Omental fat pad (tissue), 4 donors: ENCODE data around the gene TAS2R50. TPM values are rescaled to one million over a fixed set of nuclear protein-coding genes. Genes with fewer than 3 reads are reported as not detected.

ENCODE experiments used
- ATAC-seq: fragments of 150-250 bp; one replicate; pipeline ENCODE4 v1.9.1; 2016; ENCODE audit warnings: mild to moderate bottlenecking, moderate library complexity; ENCODE audit not compliant: low FRiP score
- DNase-seq: peaks from one replicate; pipeline ENCODE4 v3.0.0-alpha.2; 2019; ENCODE audit warnings: low spot score
- total RNA-seq, 4 donors: library from RNA; depleted of rRNA; stranded (reverse); fragments of >200 nt; gene quantifications; one replicate each; pipeline ENCODE4 v1.1.0, GENCODE V29; 2016
- TF ChIP-seq, protein P1 (sequence below), 3 donors: fragments of 450-650 bp; IDR thresholded peaks; one replicate each; pipeline ENCODE4 v1.5.1; 2016 to 2017; ENCODE audit warnings: antibody characterized with exemption in 3 of 3, mild to moderate bottlenecking in 3 of 3, moderate library complexity in 2 of 3

TAS2R50 gene
- total RNA-seq, 4 donors from 2014 or later: 2.0 to 12.1 (median 3.8) TPM

DNA sequence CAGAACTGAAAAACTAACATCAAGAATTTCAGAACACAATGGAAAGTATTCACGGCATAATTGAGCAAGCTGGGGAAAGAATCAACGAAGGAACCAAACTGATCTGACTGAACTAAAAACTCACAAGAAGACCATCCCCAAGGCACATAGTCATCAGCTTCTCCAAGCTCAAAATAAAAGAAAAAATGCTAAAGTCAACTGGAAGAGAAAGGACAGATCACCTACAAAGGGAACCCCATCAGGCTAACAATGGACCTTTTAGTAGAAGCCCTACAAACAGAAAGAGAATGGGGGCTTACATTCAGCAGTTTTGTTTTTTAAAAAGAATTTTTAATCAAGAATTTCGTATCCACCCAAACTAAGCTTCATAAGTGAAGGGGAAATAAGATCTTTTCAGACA is 11.7 kb downstream of the TAS2R50 start:
- ATAC-seq (no peak), DNase-seq (no peak)
- TF ChIP-seq, protein P1, sequence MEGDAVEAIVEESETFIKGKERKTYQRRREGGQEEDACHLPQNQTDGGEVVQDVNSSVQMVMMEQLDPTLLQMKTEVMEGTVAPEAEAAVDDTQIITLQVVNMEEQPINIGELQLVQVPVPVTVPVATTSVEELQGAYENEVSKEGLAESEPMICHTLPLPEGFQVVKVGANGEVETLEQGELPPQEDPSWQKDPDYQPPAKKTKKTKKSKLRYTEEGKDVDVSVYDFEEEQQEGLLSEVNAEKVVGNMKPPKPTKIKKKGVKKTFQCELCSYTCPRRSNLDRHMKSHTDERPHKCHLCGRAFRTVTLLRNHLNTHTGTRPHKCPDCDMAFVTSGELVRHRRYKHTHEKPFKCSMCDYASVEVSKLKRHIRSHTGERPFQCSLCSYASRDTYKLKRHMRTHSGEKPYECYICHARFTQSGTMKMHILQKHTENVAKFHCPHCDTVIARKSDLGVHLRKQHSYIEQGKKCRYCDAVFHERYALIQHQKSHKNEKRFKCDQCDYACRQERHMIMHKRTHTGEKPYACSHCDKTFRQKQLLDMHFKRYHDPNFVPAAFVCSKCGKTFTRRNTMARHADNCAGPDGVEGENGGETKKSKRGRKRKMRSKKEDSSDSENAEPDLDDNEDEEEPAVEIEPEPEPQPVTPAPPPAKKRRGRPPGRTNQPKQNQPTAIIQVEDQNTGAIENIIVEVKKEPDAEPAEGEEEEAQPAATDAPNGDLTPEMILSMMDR (IDR thresholded peaks at IDR 0.05): no peak

DNA sequence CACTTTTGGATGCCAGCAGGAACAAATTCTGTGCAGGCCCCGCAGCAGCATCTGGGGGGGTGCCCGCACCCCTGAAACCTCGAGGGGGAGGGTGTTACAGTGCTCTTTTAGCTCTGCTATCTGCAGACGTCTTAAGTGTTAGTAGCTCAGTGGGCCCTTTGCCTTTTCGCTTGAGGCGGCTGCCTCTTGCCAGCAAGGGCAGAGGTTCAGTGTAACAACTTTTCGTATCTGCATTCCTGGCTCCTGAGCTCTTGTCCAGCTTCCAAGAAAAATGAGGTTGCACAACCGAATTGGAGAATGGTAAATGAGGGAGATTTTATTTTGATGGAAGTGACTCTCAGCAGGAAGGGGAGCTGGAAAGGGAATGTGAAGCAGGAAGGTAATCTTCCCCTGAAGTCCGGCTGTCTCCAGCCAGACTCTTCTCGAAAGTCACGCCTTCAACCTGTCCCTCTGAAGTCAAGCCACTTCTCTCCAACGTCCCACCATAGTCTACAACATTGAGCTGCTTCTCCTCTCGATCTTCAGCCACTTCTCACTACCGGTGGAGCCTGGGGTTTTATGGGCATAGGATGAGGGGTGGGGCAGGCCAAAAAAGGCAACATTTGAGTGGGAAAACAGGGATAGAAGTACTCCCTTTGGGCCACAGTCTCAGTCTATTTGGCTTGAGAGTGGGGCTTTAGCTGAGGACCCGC is 17.8 kb downstream of the TAS2R50 start:
- DNase-seq: no peak
- TF ChIP-seq, protein P1 (IDR thresholded peaks at IDR 0.05): no peak
- ATAC-seq: peak; percentile 37

DNA sequence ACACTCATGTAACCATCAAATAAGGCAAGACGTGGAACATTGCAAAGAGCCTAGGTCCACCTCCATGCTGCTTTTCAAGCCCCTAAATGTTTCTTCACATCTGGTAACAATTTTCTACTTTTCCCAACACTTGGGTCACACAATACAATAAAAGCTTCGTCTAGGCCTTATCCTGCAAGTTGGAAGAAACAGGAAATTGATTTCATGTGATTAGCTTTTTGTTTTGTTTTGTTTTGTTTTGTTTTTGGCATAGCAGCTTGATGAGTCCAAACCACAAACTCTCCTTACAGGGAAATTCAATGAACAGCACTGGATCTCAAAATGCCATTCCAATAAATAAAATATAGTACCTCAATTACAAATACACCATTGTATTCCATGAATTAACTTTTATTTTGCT is 19.3 kb downstream of the TAS2R50 start:
- ATAC-seq: no peak
- DNase-seq: no peak
- TF ChIP-seq, protein P1 (IDR thresholded peaks at IDR 0.05): no peak

DNA sequence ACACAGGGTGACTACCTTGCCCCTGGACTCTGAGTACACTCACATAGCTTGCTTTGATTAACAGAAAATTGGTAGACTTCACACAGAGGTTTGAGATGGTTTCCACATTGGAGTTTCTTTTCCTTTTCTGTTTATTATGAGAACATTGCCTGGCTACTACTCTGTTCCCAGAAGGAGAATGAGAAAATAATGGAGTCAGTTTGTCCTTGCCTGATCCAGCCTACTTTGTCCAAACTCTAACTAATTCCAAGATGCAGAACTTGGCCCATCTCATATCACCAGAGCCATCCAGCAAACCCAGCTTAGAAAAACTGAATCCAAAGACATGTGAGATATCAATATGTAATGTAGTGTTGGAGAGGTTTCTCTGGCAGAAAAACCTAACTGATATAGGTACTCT is 20.4 kb downstream of the TAS2R50 start:
- DNase-seq: no peak
- ATAC-seq: no peak
- TF ChIP-seq, protein P1 (IDR thresholded peaks at IDR 0.05): no peak

DNA sequence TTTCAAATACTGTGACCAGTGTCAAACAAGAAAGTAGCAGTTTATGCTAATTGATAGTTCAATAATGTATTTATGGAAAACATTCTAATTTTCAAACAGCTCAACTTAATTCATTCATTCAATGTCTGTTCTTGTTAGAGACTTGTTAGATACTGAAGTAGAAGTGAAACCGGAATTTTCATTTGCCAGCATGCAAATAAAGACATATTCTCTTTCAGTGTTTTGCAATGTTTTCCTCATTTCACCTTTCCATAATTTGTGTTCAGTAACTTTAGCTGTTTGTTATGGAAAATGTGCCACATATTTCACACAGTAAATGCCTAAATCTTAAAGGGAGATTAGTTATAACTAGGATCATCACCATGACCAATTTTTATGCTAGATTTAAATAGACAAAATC is 21.2 kb downstream of the TAS2R50 start:
- TF ChIP-seq, protein P1 (IDR thresholded peaks at IDR 0.05): no peak
- no peak for ATAC-seq
- DNase-seq: no peak

DNA sequence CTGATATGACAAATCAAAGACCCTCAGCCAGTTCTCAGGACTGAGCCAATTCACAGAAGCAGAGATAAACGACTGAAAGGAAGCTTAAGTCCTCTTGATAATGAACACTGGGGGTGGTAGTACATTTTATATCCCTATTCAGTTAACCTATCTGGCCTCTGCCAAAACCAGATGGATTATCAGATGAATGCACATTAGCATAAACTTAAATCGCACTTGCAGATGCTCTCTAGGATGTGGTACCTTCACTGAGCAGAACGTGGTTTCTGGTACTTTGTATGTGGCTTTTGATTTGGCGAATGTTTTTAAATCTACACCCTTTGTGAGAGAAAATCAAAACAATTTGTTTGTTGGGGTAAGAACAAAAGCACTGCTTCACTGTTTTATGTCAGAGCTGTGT is 26.5 kb downstream of the TAS2R50 start:
- no peak for DNase-seq
- ATAC-seq: no peak

DNA sequence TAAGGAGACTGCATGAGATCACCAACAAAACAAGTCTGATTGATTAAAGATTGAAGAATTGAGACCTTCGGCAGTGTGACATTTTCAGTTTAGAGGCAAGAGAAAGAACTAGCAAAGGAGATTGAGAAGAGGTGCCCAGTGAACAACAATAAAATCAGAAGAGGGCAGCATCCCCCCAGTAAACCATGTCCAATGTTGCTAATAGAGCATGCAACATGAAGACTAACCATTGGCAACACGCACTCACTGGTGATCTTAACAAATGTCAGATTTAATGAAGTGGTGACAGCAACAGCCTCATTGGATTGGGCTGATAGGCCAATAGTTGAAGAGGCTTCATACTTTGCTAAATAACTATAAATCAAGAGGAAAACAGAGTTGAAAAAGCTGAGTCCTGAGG is 26.9 kb downstream of the TAS2R50 start:
- TF ChIP-seq, protein P1 (IDR thresholded peaks at IDR 0.05): no peak
- ATAC-seq (no peak), DNase-seq (no peak)

More for the DNA sequence above, 26.5 kb downstream of the TAS2R50 start:
- TF ChIP-seq, protein P1 (IDR thresholded peaks at IDR 0.05): no peak
